HEK293 (cell line): ENCODE data around the gene GIPC1.
A peak's percentile ranks its signal among the peaks of the same experiment; 100 is the strongest.

ENCODE experiments used
- KLF10 ChIP-seq: fragments of 450-650 bp; IDR thresholded peaks from 2 replicates; pipeline ENCODE4 v1.5.1; 2018; ENCODE audit warnings: missing biosample characterization, mild to moderate bottlenecking, missing genetic modification characterization
- KLF7 ChIP-seq: fragments of 450-650 bp; formaldehyde crosslinking; IDR thresholded peaks from 2 replicates; pipeline ENCODE4 v1.5.1; 2016; ENCODE audit warnings: missing biosample characterization, missing genetic modification characterization, borderline replicate concordance
- KLF9 ChIP-seq: fragments of 450-650 bp; formaldehyde crosslinking; IDR thresholded peaks from 2 replicates; pipeline ENCODE4 v1.5.1; 2016; ENCODE audit warnings: missing biosample characterization, missing genetic modification characterization, low read depth
- OVOL3 ChIP-seq: fragments of 450-650 bp; formaldehyde crosslinking; IDR thresholded peaks from 2 replicates; pipeline ENCODE4 v1.5.1; 2016; ENCODE audit warnings: missing biosample characterization, missing genetic modification characterization
- ZFHX2 ChIP-seq: fragments of 450-650 bp; formaldehyde crosslinking; conservative IDR thresholded peaks from 2 replicates; pipeline ENCODE4 v1.5.1; 2016; ENCODE audit warnings: missing biosample characterization, missing genetic modification characterization
- ZNF132 ChIP-seq: fragments of 450-650 bp; formaldehyde crosslinking; IDR thresholded peaks from 2 replicates; pipeline ENCODE4 v1.5.1; 2017; ENCODE audit warnings: missing biosample characterization, missing genetic modification characterization, borderline replicate concordance
- ZNF133 ChIP-seq: fragments of 450-650 bp; formaldehyde crosslinking; IDR thresholded peaks from 2 replicates; pipeline ENCODE4 v1.5.1; 2016; ENCODE audit warnings: missing biosample characterization, missing genetic modification characterization
- ZNF2 ChIP-seq: fragments of 450-650 bp; formaldehyde crosslinking; IDR thresholded peaks from 2 replicates; pipeline ENCODE4 v1.5.1; 2016; ENCODE audit warnings: missing biosample characterization, missing genetic modification characterization
- ZNF223 ChIP-seq: fragments of 450-650 bp; formaldehyde crosslinking; IDR thresholded peaks from 2 replicates; pipeline ENCODE4 v1.5.1; 2016; ENCODE audit warnings: missing biosample characterization, missing genetic modification characterization
- ZNF23 ChIP-seq: fragments of 450-650 bp; formaldehyde crosslinking; IDR thresholded peaks from 2 replicates; pipeline ENCODE4 v1.5.1; 2016; ENCODE audit warnings: missing biosample characterization, missing genetic modification characterization, borderline replicate concordance
- ZNF324 ChIP-seq: fragments of 450-650 bp; formaldehyde crosslinking; IDR thresholded peaks from 2 replicates; pipeline ENCODE4 v1.5.1; 2016; ENCODE audit warnings: missing biosample characterization, missing genetic modification characterization
- ZNF391 ChIP-seq: fragments of 450-650 bp; formaldehyde crosslinking; IDR thresholded peaks from 2 replicates; pipeline ENCODE4 v1.5.1; 2016; ENCODE audit warnings: low read depth, missing biosample characterization, missing genetic modification characterization, borderline replicate concordance
- ZNF426 ChIP-seq: fragments of 450-650 bp; formaldehyde crosslinking; IDR thresholded peaks from 2 replicates; pipeline ENCODE4 v1.5.1; 2017; ENCODE audit warnings: missing biosample characterization, missing genetic modification characterization, mild to moderate bottlenecking, inconsistent platforms, moderate library complexity
- ZNF514 ChIP-seq: fragments of 450-650 bp; formaldehyde crosslinking; IDR thresholded peaks from 2 replicates; pipeline ENCODE4 v1.5.1; 2016; ENCODE audit warnings: missing biosample characterization, missing genetic modification characterization
- ZNF561 ChIP-seq: fragments of 450-650 bp; IDR thresholded peaks from 2 replicates; pipeline ENCODE4 v1.5.1; 2018; ENCODE audit warnings: missing biosample characterization, missing genetic modification characterization, borderline replicate concordance
- ZNF600 ChIP-seq: fragments of 450-650 bp; formaldehyde crosslinking; IDR thresholded peaks from 2 replicates; pipeline ENCODE4 v1.5.1; 2016; ENCODE audit warnings: missing biosample characterization, missing genetic modification characterization
- ZNF621 ChIP-seq: fragments of 450-650 bp; formaldehyde crosslinking; IDR thresholded peaks from 2 replicates; pipeline ENCODE4 v1.5.1; 2017; ENCODE audit warnings: missing biosample characterization, missing genetic modification characterization
- ZNF660 ChIP-seq: fragments of 450-650 bp; IDR thresholded peaks from 2 replicates; pipeline ENCODE4 v1.5.1; 2018; ENCODE audit warnings: missing biosample characterization, mild to moderate bottlenecking, missing genetic modification characterization
- ZNF677 ChIP-seq: fragments of 450-650 bp; IDR thresholded peaks from 2 replicates; pipeline ENCODE4 v1.5.0; 2018; ENCODE audit warnings: missing biosample characterization, mild to moderate bottlenecking, missing genetic modification characterization, moderate library complexity
- ZNF76 ChIP-seq: fragments of 450-650 bp; formaldehyde crosslinking; IDR thresholded peaks from 2 replicates; pipeline ENCODE4; 2016; ENCODE audit warnings: low read depth, missing biosample characterization, missing genetic modification characterization, borderline replicate concordance
- ZNF792 ChIP-seq: fragments of 450-650 bp; formaldehyde crosslinking; IDR thresholded peaks from 2 replicates; pipeline ENCODE4 v1.5.1; 2016; ENCODE audit warnings: missing biosample characterization, missing genetic modification characterization
- ZSCAN23 ChIP-seq: fragments of 450-650 bp; formaldehyde crosslinking; IDR thresholded peaks from 2 replicates; pipeline ENCODE4 v1.5.1; 2016; ENCODE audit warnings: missing biosample characterization, missing genetic modification characterization
- ZSCAN30 ChIP-seq: fragments of 450-650 bp; IDR thresholded peaks from 2 replicates; pipeline ENCODE4 v1.5.1; 2018; ENCODE audit warnings: missing biosample characterization, mild to moderate bottlenecking, missing genetic modification characterization, moderate library complexity
- ZXDB ChIP-seq: fragments of 450-650 bp; formaldehyde crosslinking; IDR thresholded peaks from 2 replicates; pipeline ENCODE4 v1.5.1; 2016; ENCODE audit warnings: missing biosample characterization, missing genetic modification characterization
- TF ChIP-seq, protein P1 (sequence below): fragments of 450-650 bp; formaldehyde crosslinking; IDR thresholded peaks from 2 replicates; pipeline ENCODE4 v1.5.1; 2016; ENCODE audit warnings: missing biosample characterization, missing genetic modification characterization
- TF ChIP-seq, protein P2 (sequence below): fragments of 450-650 bp; formaldehyde crosslinking; IDR thresholded peaks from 2 replicates; pipeline ENCODE4 v1.5.1; 2016; ENCODE audit warnings: missing biosample characterization, missing genetic modification characterization
- TF ChIP-seq, protein P3 (sequence below): fragments of 450-650 bp; formaldehyde crosslinking; IDR thresholded peaks from 2 replicates; pipeline ENCODE4 v1.5.1; 2016; ENCODE audit warnings: missing biosample characterization, missing genetic modification characterization
- TF ChIP-seq, protein P4 (sequence below): fragments of 450-650 bp; formaldehyde crosslinking; conservative IDR thresholded peaks from 2 replicates; pipeline ENCODE4 v1.5.1; 2016; ENCODE audit warnings: low read depth, missing biosample characterization, missing genetic modification characterization
- TF ChIP-seq, protein P5 (sequence below): fragments of 450-650 bp; formaldehyde crosslinking; IDR thresholded peaks from 2 replicates; pipeline ENCODE4 v1.5.1; 2017; ENCODE audit warnings: missing biosample characterization, missing genetic modification characterization

Gene GIPC1

DNA sequence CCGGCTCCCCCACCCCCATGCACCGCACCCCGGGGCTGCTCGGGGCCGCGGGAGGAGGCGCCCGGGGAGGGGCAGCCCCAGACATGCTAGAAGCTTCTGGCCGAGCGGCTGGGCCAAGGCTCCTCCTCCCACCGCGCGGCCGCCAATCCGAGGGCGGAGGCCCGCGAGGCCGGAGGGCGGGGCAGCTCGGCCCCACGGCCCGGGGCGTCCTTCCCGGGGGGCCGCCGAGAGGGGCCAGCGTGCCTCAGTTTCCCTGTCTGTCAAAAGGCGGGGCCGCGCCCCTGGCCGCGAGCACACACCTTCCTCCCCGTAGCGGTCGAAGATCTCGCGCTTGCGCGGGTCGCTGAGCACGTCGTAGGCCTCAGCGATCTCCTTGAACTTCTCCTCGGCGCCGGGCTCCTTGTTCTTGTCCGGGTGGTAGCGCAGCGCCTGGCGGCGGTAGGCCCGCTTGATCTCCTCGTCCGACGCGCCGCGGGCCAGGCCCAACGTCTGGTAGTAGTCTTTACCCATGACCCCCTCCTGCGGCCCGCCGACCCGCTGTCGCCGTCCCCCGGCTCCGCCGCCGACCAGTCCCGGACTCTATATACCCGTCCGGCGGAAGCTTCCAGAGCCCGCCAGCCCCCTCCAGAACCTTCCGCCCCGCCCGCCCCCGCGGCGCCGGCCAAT is 22.0 kb upstream of the GIPC1 start, which contains the start of gene DNAJB1 (continued):
- TF ChIP-seq ZSCAN23 (peak; percentile 57; the same call in 1 of the 2 replicates), ZNF426 (no peak), ZNF561 (tag by site-specific recombination) (peak; percentile 65; the same call in 1 of the 2 replicates), ZNF600 (peak; percentile 10; the same call in 1 of the 2 replicates), ZFHX2 (tag by site-specific recombination) (peak; percentile 6; the same call in 1 of the 2 replicates), ZXDB (tag by site-specific recombination) (peak; percentile 81), KLF10 (peak; percentile 40), ZNF621 (tag by site-specific recombination) (no peak), KLF7 (tag by site-specific recombination) (no peak), ZNF223 (tag by site-specific recombination) (no peak), ZNF391 (tag by site-specific recombination) (peak; percentile 72; the same call in 1 of the 2 replicates), ZSCAN30 (tag by site-specific recombination) (peak; percentile 67; the same call in 1 of the 2 replicates), ZNF76 (tag by site-specific recombination) (peak; percentile 62; the same call in 1 of the 2 replicates), ZNF792 (tag by site-specific recombination) (0 out of 2 replicates have a peak, but pooled peaks have one; percentile 51), ZNF133 (tag by site-specific recombination) (peak; percentile 42; the same call in 1 of the 2 replicates), ZNF23 (tag by site-specific recombination) (no peak), ZNF514 (tag by site-specific recombination) (no peak), ZNF2 (tag by site-specific recombination) (peak; percentile 67), OVOL3 (peak; percentile 63; the same call in 1 of the 2 replicates), KLF9 (tag by site-specific recombination) (peak; percentile 75), ZNF132 (tag by site-specific recombination) (no peak), ZNF324 (tag by site-specific recombination) (peak; percentile 84), ZNF660 (tag by site-specific recombination) (peak; percentile 8; the same call in 1 of the 2 replicates), ZNF677 (0 out of 2 replicates have a peak, but pooled peaks have one; percentile 8)
- TF ChIP-seq, protein P1, sequence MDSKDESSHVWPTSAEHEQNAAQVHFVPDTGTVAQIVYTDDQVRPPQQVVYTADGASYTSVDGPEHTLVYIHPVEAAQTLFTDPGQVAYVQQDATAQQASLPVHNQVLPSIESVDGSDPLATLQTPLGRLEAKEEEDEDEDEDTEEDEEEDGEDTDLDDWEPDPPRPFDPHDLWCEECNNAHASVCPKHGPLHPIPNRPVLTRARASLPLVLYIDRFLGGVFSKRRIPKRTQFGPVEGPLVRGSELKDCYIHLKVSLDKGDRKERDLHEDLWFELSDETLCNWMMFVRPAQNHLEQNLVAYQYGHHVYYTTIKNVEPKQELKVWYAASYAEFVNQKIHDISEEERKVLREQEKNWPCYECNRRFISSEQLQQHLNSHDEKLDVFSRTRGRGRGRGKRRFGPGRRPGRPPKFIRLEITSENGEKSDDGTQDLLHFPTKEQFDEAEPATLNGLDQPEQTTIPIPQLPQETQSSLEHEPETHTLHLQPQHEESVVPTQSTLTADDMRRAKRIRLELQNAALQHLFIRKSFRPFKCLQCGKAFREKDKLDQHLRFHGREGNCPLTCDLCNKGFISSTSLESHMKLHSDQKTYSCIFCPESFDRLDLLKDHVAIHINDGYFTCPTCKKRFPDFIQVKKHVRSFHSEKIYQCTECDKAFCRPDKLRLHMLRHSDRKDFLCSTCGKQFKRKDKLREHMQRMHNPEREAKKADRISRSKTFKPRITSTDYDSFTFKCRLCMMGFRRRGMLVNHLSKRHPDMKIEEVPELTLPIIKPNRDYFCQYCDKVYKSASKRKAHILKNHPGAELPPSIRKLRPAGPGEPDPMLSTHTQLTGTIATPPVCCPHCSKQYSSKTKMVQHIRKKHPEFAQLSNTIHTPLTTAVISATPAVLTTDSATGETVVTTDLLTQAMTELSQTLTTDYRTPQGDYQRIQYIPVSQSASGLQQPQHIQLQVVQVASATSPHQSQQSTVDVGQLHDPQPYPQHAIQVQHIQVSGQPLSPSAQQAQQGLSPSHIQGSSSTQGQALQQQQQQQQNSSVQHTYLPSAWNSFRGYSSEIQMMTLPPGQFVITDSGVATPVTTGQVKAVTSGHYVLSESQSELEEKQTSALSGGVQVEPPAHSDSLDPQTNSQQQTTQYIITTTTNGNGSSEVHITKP: peak; percentile 35
- TF ChIP-seq, protein P2, sequence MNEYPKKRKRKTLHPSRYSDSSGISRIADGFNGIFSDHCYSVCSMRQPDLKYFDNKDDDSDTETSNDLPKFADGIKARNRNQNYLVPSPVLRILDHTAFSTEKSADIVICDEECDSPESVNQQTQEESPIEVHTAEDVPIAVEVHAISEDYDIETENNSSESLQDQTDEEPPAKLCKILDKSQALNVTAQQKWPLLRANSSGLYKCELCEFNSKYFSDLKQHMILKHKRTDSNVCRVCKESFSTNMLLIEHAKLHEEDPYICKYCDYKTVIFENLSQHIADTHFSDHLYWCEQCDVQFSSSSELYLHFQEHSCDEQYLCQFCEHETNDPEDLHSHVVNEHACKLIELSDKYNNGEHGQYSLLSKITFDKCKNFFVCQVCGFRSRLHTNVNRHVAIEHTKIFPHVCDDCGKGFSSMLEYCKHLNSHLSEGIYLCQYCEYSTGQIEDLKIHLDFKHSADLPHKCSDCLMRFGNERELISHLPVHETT (tag by site-specific recombination): 0 out of 2 replicates have a peak, but pooled peaks have one; percentile 42
- TF ChIP-seq, protein P3, sequence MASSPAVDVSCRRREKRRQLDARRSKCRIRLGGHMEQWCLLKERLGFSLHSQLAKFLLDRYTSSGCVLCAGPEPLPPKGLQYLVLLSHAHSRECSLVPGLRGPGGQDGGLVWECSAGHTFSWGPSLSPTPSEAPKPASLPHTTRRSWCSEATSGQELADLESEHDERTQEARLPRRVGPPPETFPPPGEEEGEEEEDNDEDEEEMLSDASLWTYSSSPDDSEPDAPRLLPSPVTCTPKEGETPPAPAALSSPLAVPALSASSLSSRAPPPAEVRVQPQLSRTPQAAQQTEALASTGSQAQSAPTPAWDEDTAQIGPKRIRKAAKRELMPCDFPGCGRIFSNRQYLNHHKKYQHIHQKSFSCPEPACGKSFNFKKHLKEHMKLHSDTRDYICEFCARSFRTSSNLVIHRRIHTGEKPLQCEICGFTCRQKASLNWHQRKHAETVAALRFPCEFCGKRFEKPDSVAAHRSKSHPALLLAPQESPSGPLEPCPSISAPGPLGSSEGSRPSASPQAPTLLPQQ (tag by site-specific recombination): peak; percentile 39
- TF ChIP-seq, protein P4, sequence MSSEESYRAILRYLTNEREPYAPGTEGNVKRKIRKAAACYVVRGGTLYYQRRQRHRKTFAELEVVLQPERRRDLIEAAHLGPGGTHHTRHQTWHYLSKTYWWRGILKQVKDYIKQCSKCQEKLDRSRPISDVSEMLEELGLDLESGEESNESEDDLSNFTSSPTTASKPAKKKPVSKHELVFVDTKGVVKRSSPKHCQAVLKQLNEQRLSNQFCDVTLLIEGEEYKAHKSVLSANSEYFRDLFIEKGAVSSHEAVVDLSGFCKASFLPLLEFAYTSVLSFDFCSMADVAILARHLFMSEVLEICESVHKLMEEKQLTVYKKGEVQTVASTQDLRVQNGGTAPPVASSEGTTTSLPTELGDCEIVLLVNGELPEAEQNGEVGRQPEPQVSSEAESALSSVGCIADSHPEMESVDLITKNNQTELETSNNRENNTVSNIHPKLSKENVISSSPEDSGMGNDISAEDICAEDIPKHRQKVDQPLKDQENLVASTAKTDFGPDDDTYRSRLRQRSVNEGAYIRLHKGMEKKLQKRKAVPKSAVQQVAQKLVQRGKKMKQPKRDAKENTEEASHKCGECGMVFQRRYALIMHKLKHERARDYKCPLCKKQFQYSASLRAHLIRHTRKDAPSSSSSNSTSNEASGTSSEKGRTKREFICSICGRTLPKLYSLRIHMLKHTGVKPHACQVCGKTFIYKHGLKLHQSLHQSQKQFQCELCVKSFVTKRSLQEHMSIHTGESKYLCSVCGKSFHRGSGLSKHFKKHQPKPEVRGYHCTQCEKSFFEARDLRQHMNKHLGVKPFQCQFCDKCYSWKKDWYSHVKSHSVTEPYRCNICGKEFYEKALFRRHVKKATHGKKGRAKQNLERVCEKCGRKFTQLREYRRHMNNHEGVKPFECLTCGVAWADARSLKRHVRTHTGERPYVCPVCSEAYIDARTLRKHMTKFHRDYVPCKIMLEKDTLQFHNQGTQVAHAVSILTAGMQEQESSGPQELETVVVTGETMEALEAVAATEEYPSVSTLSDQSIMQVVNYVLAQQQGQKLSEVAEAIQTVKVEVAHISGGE (tag by site-specific recombination): peak; percentile 75; the same call in 1 of the 2 replicates
- TF ChIP-seq, protein P5, sequence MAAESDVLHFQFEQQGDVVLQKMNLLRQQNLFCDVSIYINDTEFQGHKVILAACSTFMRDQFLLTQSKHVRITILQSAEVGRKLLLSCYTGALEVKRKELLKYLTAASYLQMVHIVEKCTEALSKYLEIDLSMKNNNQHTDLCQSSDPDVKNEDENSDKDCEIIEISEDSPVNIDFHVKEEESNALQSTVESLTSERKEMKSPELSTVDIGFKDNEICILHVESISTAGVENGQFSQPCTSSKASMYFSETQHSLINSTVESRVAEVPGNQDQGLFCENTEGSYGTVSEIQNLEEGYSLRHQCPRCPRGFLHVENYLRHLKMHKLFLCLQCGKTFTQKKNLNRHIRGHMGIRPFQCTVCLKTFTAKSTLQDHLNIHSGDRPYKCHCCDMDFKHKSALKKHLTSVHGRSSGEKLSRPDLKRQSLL: peak; percentile 74
